Measurements from ENCODE around the gene TXLNG.

DNA sequence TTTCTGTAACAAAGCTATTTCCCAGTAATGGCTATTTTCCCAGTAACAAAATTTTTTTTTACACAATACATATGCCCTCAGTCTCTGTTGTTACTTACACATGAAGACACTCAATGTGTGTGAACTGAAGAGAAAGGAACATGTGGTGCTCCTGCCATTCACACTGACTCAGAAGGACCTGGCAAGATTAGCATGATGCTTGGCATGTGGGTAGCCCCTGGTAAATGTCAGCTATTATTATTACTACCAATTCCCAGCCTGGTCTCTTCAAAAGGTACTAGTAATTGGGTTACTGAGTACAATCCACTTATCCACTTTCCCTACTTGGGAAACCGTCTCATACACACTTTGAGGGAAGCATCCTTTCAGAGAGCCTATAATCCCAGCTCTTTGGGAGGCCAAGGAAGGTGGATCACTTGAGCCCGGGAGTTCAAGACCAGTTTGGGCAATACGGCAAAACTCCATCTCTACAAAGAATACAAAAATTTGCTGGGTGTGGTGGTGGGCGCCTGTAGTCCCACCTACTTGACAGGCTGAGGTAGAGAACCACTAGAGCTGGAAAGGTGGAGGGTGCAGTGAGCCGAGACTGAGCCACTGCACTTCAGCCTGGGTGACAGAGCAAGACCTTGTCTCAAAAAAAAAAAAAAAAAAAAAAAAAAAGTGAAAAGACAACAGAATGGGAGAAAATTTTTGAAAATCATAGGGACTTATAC lies 69.3 kb downstream of the TXLNG start:
- TF ChIP-seq, protein P1, sequence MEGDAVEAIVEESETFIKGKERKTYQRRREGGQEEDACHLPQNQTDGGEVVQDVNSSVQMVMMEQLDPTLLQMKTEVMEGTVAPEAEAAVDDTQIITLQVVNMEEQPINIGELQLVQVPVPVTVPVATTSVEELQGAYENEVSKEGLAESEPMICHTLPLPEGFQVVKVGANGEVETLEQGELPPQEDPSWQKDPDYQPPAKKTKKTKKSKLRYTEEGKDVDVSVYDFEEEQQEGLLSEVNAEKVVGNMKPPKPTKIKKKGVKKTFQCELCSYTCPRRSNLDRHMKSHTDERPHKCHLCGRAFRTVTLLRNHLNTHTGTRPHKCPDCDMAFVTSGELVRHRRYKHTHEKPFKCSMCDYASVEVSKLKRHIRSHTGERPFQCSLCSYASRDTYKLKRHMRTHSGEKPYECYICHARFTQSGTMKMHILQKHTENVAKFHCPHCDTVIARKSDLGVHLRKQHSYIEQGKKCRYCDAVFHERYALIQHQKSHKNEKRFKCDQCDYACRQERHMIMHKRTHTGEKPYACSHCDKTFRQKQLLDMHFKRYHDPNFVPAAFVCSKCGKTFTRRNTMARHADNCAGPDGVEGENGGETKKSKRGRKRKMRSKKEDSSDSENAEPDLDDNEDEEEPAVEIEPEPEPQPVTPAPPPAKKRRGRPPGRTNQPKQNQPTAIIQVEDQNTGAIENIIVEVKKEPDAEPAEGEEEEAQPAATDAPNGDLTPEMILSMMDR (conservative IDR thresholded peaks at IDR 0.05 in 1 of 2, IDR thresholded peaks at IDR 0.05 in 1 of 2; ENCODE audit: extremely low read depth in 1 of 2, insufficient read depth in 1 of 2, low read depth in 1 of 2, low read length in 2 of 2), result no peak
- no peak for TF ChIP-seq EZH2 (IDR thresholded peaks at IDR 0.05; ENCODE audit: borderline replicate concordance, low read length)
